Lower leg skin (tissue), 4 donors: ENCODE measurements around the gene CCDC81. TPM values are rescaled to one million over a fixed set of nuclear protein-coding genes. Genes with fewer than 3 reads are reported as not detected.

Experiments used
- DNase-seq, 2 donors: peaks; one replicate each; pipeline ENCODE4 v3.0.0-alpha.2; 2019; ENCODE audit warnings: low spot score in 2 of 2
- H3K4me3 ChIP-seq: fragments of 200-600 bp; sonication (generic); 2 replicates; pipeline ENCODE4 v1.5.1; 2017; ENCODE audit warnings: mild to moderate bottlenecking, low read depth; ENCODE audit not compliant: poor library complexity, severe bottlenecking
- CTCF ChIP-seq, 3 donors: fragments of 450-650 bp; IDR thresholded peaks; one replicate each; pipeline ENCODE4 v1.5.1; 2016; ENCODE audit warnings: antibody characterized with exemption in 3 of 3, mild to moderate bottlenecking in 3 of 3, moderate library complexity in 2 of 3
- POLR2A ChIP-seq, 2 donors: fragments of 450-650 bp; IDR thresholded peaks; one replicate each; pipeline ENCODE4 v1.6.1; 2016 to 2017; ENCODE audit warnings: antibody characterized with exemption in 2 of 2, mild to moderate bottlenecking in 1 of 2, moderate library complexity in 1 of 2
- WGBS, 2 donors: methylation state at CpG; one replicate each; pipeline ENCODE4 v1.1.5; 2018; 5-methylcytosine and 5-hydroxymethylcytosine counted together
- intact Hi-C: fragments of 100-400 bp; cut with DNase I; formaldehyde crosslinking; loops from one replicate; pipeline ENCODE4 v1.15.0; 2023; ENCODE audit warnings: low total_unique reads
- total RNA-seq, 4 donors: library from RNA; depleted of rRNA; stranded (reverse); fragments of >200 nt; gene quantifications; one replicate each; pipeline ENCODE4 v1.1.0, GENCODE V29; 2016

CCDC81 gene
- total RNA-seq, 4 donors from 2014 or later = 0.76 to 2.7 (median 1.6) TPM; not detected in 1

GRCh38 chr11:86358720-86359119 is 16.0 kb upstream of the CCDC81 start:
- 75 to 88% methylated on average over 3 of the region's 3 CpGs for WGBS, 2 donors
- intact Hi-C loops = no loop called here
- TF ChIP-seq POLR2A (IDR thresholded peaks at IDR 0.05) (no peak), CTCF (IDR thresholded peaks at IDR 0.05) (no peak)
- H3K4me3 ChIP-seq = no peak overlapping the region
- DNase-seq = no peak

- no peak for DNase-seq
- 51 to 60% methylated on average over 2 of the region's 2 CpGs for whole genome bisulfite sequencing, 2 donors
- TF ChIP-seq POLR2A (IDR thresholded peaks at IDR 0.05) (no peak), CTCF (IDR thresholded peaks at IDR 0.05) (no peak)
- intact Hi-C loops = no loop called here
- H3K4me3 ChIP-seq = no peak overlapping the region
These were observed 13.8 kb upstream of the CCDC81 start for GRCh38 chr11:86360775-86361395.

GRCh38 chr11:86363424-86363823 is 11.3 kb upstream of the CCDC81 start:
- WGBS, 2 donors = 92 to 97% methylated on average over 1 of the region's 1 CpG
- intact Hi-C loops = no loop called here
- TF ChIP-seq POLR2A (IDR thresholded peaks at IDR 0.05) = no peak
- no peak for TF ChIP-seq CTCF (IDR thresholded peaks at IDR 0.05)
- DNase-seq = no peak
- H3K4me3 ChIP-seq = no peak overlapping the region

- TF ChIP-seq CTCF (IDR thresholded peaks at IDR 0.05) = no peak
- TF ChIP-seq POLR2A (IDR thresholded peaks at IDR 0.05) = no peak
- intact Hi-C loops = no loop called here
- WGBS, 2 donors = 47 to 69% methylated on average over 2 of the region's 2 CpGs
- H3K4me3 ChIP-seq = no peak overlapping the region
- no peak for DNase-seq
These were observed 9.1 kb upstream of the CCDC81 start for GRCh38 chr11:86365546-86365945.

GRCh38 chr11:86369668-86370067 is 5.0 kb upstream of the CCDC81 start:
- DNase-seq = no peak
- intact Hi-C loops = no loop called here
- TF ChIP-seq CTCF (IDR thresholded peaks at IDR 0.05) (no peak), POLR2A (IDR thresholded peaks at IDR 0.05) (no peak)
- WGBS, 2 donors = 67 to 68% methylated on average over 7 of the region's 7 CpGs
- H3K4me3 ChIP-seq = no peak overlapping the region

GRCh38 chr11:86370171-86370570 is 4.5 kb upstream of the CCDC81 start:
- DNase-seq = no peak
- no peak overlapping the region for H3K4me3 ChIP-seq
- 83 to 92% methylated on average over 4 of the region's 4 CpGs for WGBS, 2 donors
- intact Hi-C loops = no loop called here
- no peak for TF ChIP-seq CTCF (IDR thresholded peaks at IDR 0.05)
- no peak for TF ChIP-seq POLR2A (IDR thresholded peaks at IDR 0.05)
